Activated naive CD4-positive, alpha-beta T cell treated with anti-CD3 and anti-CD28 coated beads for 36 hours (primary cell): ENCODE data around the gene UBL7. TPM values are rescaled to one million over a fixed set of nuclear protein-coding genes. Genes with fewer than 3 reads are reported as not detected.
A peak's percentile ranks its signal among the peaks of the same experiment; 100 is the strongest.

Experiments
- CTCF ChIA-PET: fragments of 350-600 bp; sonication (Branson Sonifier 250); formaldehyde crosslinking; loops from one replicate; lab custom pipeline; 2021; ENCODE audit warnings: antibody characterized with exemption; lab: Charles Lee
- DNase-seq: peaks from one replicate; pipeline ENCODE4 v3.0.0-alpha.2; 2020
- H3K27ac Mint-ChIP-seq: one replicate; pipeline ENCODE4 v1.8.0; 2021; ENCODE audit warnings: mild to moderate bottlenecking, mixed read lengths
- H3K27me3 Mint-ChIP-seq: one replicate; pipeline ENCODE4 v1.8.0; 2021; ENCODE audit warnings: low read depth, mixed read lengths
- H3K36me3 Mint-ChIP-seq: one replicate; pipeline ENCODE4 v1.8.0; 2021; ENCODE audit warnings: low read depth, mixed read lengths
- H3K4me1 Mint-ChIP-seq: one replicate; pipeline ENCODE4 v1.8.0; 2021; ENCODE audit warnings: low read depth, mixed read lengths
- H3K4me3 Mint-ChIP-seq: one replicate; pipeline ENCODE4 v1.8.0; 2021; ENCODE audit warnings: mild to moderate bottlenecking, moderate library complexity, mixed read lengths
- H3K9me3 Mint-ChIP-seq: one replicate; pipeline ENCODE4 v1.8.0; 2021; ENCODE audit warnings: mixed read lengths
- intact Hi-C: fragments of 100-400 bp; cut with micrococcal nuclease; formaldehyde crosslinking; loops from one replicate; pipeline ENCODE4 v1.15.1; 2023
- microRNA-seq: library from miRNA; unstranded; fragments of <30 nt; microRNA quantifications from one replicate; pipeline ENCODE4 v1.2.0, GENCODE V29; 2022; ENCODE audit warnings: borderline microRNAs expressed, borderline replicate concordance
- total RNA-seq, 2 experiments: library from RNA; stranded (reverse); gene quantifications; one replicate each; pipeline ENCODE4 v1.2.3, GENCODE V29; 2021

UBL7 gene
- total RNA-seq, 2 experiments from 2014 or later: 43.0 to 47.0 TPM

- no peaks in the 10 kb centered on the region for H3K27me3 Mint-ChIP-seq
- CTCF ChIA-PET: interaction anchor here (0.6 to 6.2 kb wide), 5 partner anchors 15 to 61 kb away, joined by 3 to 28 read pairs (median 3); no protein-coding TSS in a partner anchor
- intact Hi-C loops: loop anchor here (1.0 to 5.0 kb wide), 3 partner anchors 16 to 1050 kb away; partner anchors contain the start of genes PML, SIN3A and STOML1
These were observed 60.6 kb downstream of the UBL7 start for GRCh38 chr15:74400313-74400860.

GRCh38 chr15:74399511-74400312 is 61.2 kb downstream of the UBL7 start:
- H3K27ac Mint-ChIP-seq: peak overlapping the region; percentile 87
- peaks cover 90% of the 10 kb centered on the region for H3K4me1 Mint-ChIP-seq
- H3K27me3 Mint-ChIP-seq: no peaks in the 10 kb centered on the region
- peak; percentile 83 for DNase-seq
- H3K4me3 Mint-ChIP-seq: peak overlapping the region; percentile 36
- H3K36me3 Mint-ChIP-seq: peaks cover 3% of the 10 kb centered on the region
- CTCF ChIA-PET: interaction anchor here (0.6 to 6.2 kb wide), 6 partner anchors 15 to 62 kb away, joined by 3 to 28 read pairs (median 4); no protein-coding TSS in a partner anchor
- intact Hi-C loops: loop anchor here (1.0 to 5.0 kb wide), 3 partner anchors 15 to 1051 kb away; partner anchors contain the start of genes PML, SIN3A and STOML1
- no peaks in the 10 kb centered on the region for H3K9me3 Mint-ChIP-seq

More at GRCh38 chr15:74400313-74400860, 60.6 kb downstream of the UBL7 start:
- Mint-ChIP-seq H3K4me1 (peaks cover 87% of the 10 kb centered on the region), H3K9me3 (no peaks in the 10 kb centered on the region), H3K27ac (peak overlapping the region; percentile 87), H3K4me3 (peak overlapping the region; percentile 36), H3K36me3 (peaks cover 3% of the 10 kb centered on the region)
- DNase-seq: peak; percentile 68

GRCh38 chr15:74399100-74399499 is 61.9 kb downstream of the UBL7 start:
- no peak overlapping the region for H3K4me3 Mint-ChIP-seq

GRCh38 chr15:74398183-74398582 is 62.8 kb downstream of the UBL7 start:
- intact Hi-C loops: no loop called here
- Mint-ChIP-seq H3K36me3 (no peaks in the 10 kb centered on the region), H3K27me3 (no peaks in the 10 kb centered on the region), H3K9me3 (no peaks in the 10 kb centered on the region), H3K4me3 (no peak overlapping the region), H3K4me1 (peaks cover 89% of the 10 kb centered on the region), H3K27ac (peak overlapping the region; percentile 87)
- CTCF ChIA-PET: interaction anchor here (1.0 to 6.2 kb wide), 3 partner anchors 9 to 22 kb away, joined by 3 to 28 read pairs (median 4); no protein-coding TSS in a partner anchor
- peak; percentile 18 for DNase-seq

More at GRCh38 chr15:74399100-74399499, 61.9 kb downstream of the UBL7 start:
- no peak for DNase-seq
- no peaks in the 10 kb centered on the region for H3K36me3 Mint-ChIP-seq
- no peaks in the 10 kb centered on the region for H3K9me3 Mint-ChIP-seq
- H3K4me1 Mint-ChIP-seq: peaks cover 90% of the 10 kb centered on the region
- H3K27me3 Mint-ChIP-seq: no peaks in the 10 kb centered on the region
- CTCF ChIA-PET: interaction anchor here (1.3 to 6.2 kb wide), 3 partner anchors 14 to 23 kb away, joined by 4 to 28 read pairs (median 4); no protein-coding TSS in a partner anchor
- intact Hi-C loops: no loop called here
- peak overlapping the region; percentile 87 for H3K27ac Mint-ChIP-seq

GRCh38 chr15:74397239-74398068 is 63.5 kb downstream of the UBL7 start:
- DNase-seq: no peak
- H3K4me3 Mint-ChIP-seq: no peak overlapping the region

GRCh38 chr15:74396445-74397238 is 64.3 kb downstream of the UBL7 start:
- no peaks in the 10 kb centered on the region for H3K36me3 Mint-ChIP-seq
- H3K27me3 Mint-ChIP-seq: no peaks in the 10 kb centered on the region
- H3K27ac Mint-ChIP-seq: peak overlapping the region; percentile 87
- DNase-seq: peak; percentile 83
- CTCF ChIA-PET: interaction anchor here (0.9 to 1.6 kb wide), 5 partner anchors 12 to 76 kb away, joined by 3 to 5 read pairs (median 3); no protein-coding TSS in a partner anchor
- H3K4me3 Mint-ChIP-seq: peak overlapping the region; percentile 41
- H3K9me3 Mint-ChIP-seq: no peaks in the 10 kb centered on the region
- peaks cover 89% of the 10 kb centered on the region for H3K4me1 Mint-ChIP-seq
- intact Hi-C loops: no loop called here

More at GRCh38 chr15:74397239-74398068, 63.5 kb downstream of the UBL7 start:
- CTCF ChIA-PET: interaction anchor here (0.6 to 1.6 kb wide), 4 partner anchors 9 to 42 kb away, joined by 3 to 5 read pairs (median 3); no protein-coding TSS in a partner anchor
- Mint-ChIP-seq H3K27me3 (no peaks in the 10 kb centered on the region), H3K9me3 (no peaks in the 10 kb centered on the region), H3K27ac (peak overlapping the region; percentile 87), H3K4me1 (peaks cover 89% of the 10 kb centered on the region), H3K36me3 (no peaks in the 10 kb centered on the region)
- intact Hi-C loops: no loop called here

- peaks cover 89% of the 10 kb centered on the region for H3K4me1 Mint-ChIP-seq
- no peaks in the 10 kb centered on the region for H3K27me3 Mint-ChIP-seq
- no peak overlapping the region for H3K4me3 Mint-ChIP-seq
- CTCF ChIA-PET: interaction anchor here (0.9 to 1.6 kb wide), 5 partner anchors 11 to 75 kb away, joined by 3 to 5 read pairs (median 3); no protein-coding TSS in a partner anchor
- H3K27ac Mint-ChIP-seq: peak overlapping the region; percentile 87
- no peaks in the 10 kb centered on the region for H3K36me3 Mint-ChIP-seq
- intact Hi-C loops: no loop called here
- H3K9me3 Mint-ChIP-seq: no peaks in the 10 kb centered on the region
- no peak for DNase-seq
These were observed 64.9 kb downstream of the UBL7 start for GRCh38 chr15:74396146-74396438.

Small RNAs within 50 kb of the gene (microRNA-seq; reads per million reads assigned to microRNA genes)
- gene MIR6881: 4.9 reads per million

Other genes with a start within 250 kb of the UBL7 start
- gene CCDC33, start 224.8 kb downstream of the UBL7 start, total RNA-seq: not detected
- not detected for gene CYP11A1, start 93.5 kb downstream of the UBL7 start, total RNA-seq
- gene SEMA7A, start 27.2 kb downstream of the UBL7 start, total RNA-seq: 10 to 100 TPM; 45.7 to 46.9 TPM
- gene ARID3B, start 80.1 kb upstream of the UBL7 start, total RNA-seq: 10 to 100 TPM; 14.2 to 15.9 TPM
- gene CLK3, start 154.7 kb upstream of the UBL7 start, total RNA-seq: 100 to 1,000 TPM; 124 TPM
- 10 to 100 TPM; 33.8 to 37.8 TPM for gene EDC3, start 234.9 kb upstream of the UBL7 start, total RNA-seq